NT2/D1 (cell line): ENCODE results near the gene MOB3B.

Experiments
- DNase-seq: peaks from one replicate; pipeline ENCODE4 v3.0.0-alpha.2; 2011; ENCODE audit warnings: low read depth, low spot score
- H3K27me3 ChIP-seq: 2 replicates; pipeline ENCODE4 v1.6.0; 2011; ENCODE audit warnings: mild to moderate bottlenecking; ENCODE audit not compliant: insufficient read length, insufficient read depth
- H3K36me3 ChIP-seq: 2 replicates; pipeline ENCODE4 v1.6.1; 2011; ENCODE audit warnings: mild to moderate bottlenecking, low read length, mixed read lengths; ENCODE audit not compliant: insufficient read depth, insufficient read length
- H3K4me1 ChIP-seq: 2 replicates; pipeline ENCODE4 v1.5.1; 2011; ENCODE audit not compliant: insufficient read depth, insufficient read length
- H3K4me3 ChIP-seq: 2 replicates; pipeline ENCODE4 v1.5.1; 2011; ENCODE audit warnings: low read depth; ENCODE audit not compliant: insufficient read length
- H3K9ac ChIP-seq: 2 replicates; pipeline ENCODE4 v1.6.0; 2011; ENCODE audit warnings: low read depth; ENCODE audit not compliant: insufficient read length
- H3K9me3 ChIP-seq: 2 replicates; pipeline ENCODE4 v1.5.1; 2011; ENCODE audit warnings: mild to moderate bottlenecking, low read length; ENCODE audit not compliant: insufficient read depth
- SUZ12 ChIP-seq: IDR thresholded peaks from 2 replicates; pipeline ENCODE4 v1.6.1; 2011; ENCODE audit not compliant: insufficient read length, insufficient read depth; ENCODE audit errors: extremely low read depth
- YY1 ChIP-seq: IDR thresholded peaks from 2 replicates; pipeline ENCODE4 v1.6.1; 2011; ENCODE audit not compliant: insufficient read length, insufficient read depth
- ZNF274 ChIP-seq: IDR thresholded peaks from 2 replicates; pipeline ENCODE4 v1.6.1; 2011; ENCODE audit warnings: mild to moderate bottlenecking, low read depth, low read length

The MOB3B gene

GRCh38 chr9:27365707-27366376 is 163.8 kb downstream of the MOB3B start:
- peaks cover 6% of the 10 kb centered on the region for H3K4me1 ChIP-seq
- H3K9me3 ChIP-seq = no peaks in the 10 kb centered on the region
- H3K36me3 ChIP-seq = no peaks in the 10 kb centered on the region
- H3K4me3 ChIP-seq = no peak overlapping the region
- no peaks in the 10 kb centered on the region for H3K27me3 ChIP-seq
- H3K9ac ChIP-seq = no peak overlapping the region
- no peak for TF ChIP-seq ZNF274
- TF ChIP-seq SUZ12 = no peak
- TF ChIP-seq YY1 = no peak
- DNase-seq = no peak

- TF ChIP-seq SUZ12 (no peak), ZNF274 (no peak), YY1 (no peak)
- H3K9ac ChIP-seq = no peak overlapping the region
- no peak overlapping the region for H3K4me3 ChIP-seq
- H3K36me3 ChIP-seq = no peaks in the 10 kb centered on the region
- H3K27me3 ChIP-seq = no peaks in the 10 kb centered on the region
- H3K4me1 ChIP-seq = no peaks in the 10 kb centered on the region
- H3K9me3 ChIP-seq = no peaks in the 10 kb centered on the region
- DNase-seq = no peak
Measured at GRCh38 chr9:27362447-27363210, 167.0 kb downstream of the MOB3B start.

GRCh38 chr9:27361492-27361891 is 168.1 kb downstream of the MOB3B start:
- Histone ChIP-seq H3K9ac (no peak overlapping the region), H3K9me3 (no peaks in the 10 kb centered on the region), H3K4me1 (no peaks in the 10 kb centered on the region), H3K4me3 (no peak overlapping the region), H3K27me3 (no peaks in the 10 kb centered on the region), H3K36me3 (no peaks in the 10 kb centered on the region)
- no peak for DNase-seq
- TF ChIP-seq SUZ12 (no peak), YY1 (no peak), ZNF274 (no peak)

- no peaks in the 10 kb centered on the region for H3K27me3 ChIP-seq
- no peak overlapping the region for H3K9ac ChIP-seq
- no peak for DNase-seq
- H3K4me3 ChIP-seq = no peak overlapping the region
- no peaks in the 10 kb centered on the region for H3K9me3 ChIP-seq
- no peak for TF ChIP-seq SUZ12
- TF ChIP-seq ZNF274 = no peak
- no peak for TF ChIP-seq YY1
- no peaks in the 10 kb centered on the region for H3K36me3 ChIP-seq
- no peaks in the 10 kb centered on the region for H3K4me1 ChIP-seq
Measured at GRCh38 chr9:27359763-27360162, 169.9 kb downstream of the MOB3B start.

- H3K36me3 ChIP-seq = no peaks in the 10 kb centered on the region
- TF ChIP-seq ZNF274 (no peak), SUZ12 (no peak), YY1 (no peak)
- H3K27me3 ChIP-seq = no peaks in the 10 kb centered on the region
- H3K4me1 ChIP-seq = peaks cover 3% of the 10 kb centered on the region
- H3K4me3 ChIP-seq = no peak overlapping the region
- no peak overlapping the region for H3K9ac ChIP-seq
- DNase-seq = no peak
- no peaks in the 10 kb centered on the region for H3K9me3 ChIP-seq
Measured at GRCh38 chr9:27358007-27358406, 171.6 kb downstream of the MOB3B start.

GRCh38 chr9:27356446-27356845 is 173.2 kb downstream of the MOB3B start:
- Histone ChIP-seq H3K9ac (no peak overlapping the region), H3K36me3 (no peaks in the 10 kb centered on the region), H3K4me1 (peaks cover 3% of the 10 kb centered on the region), H3K9me3 (no peaks in the 10 kb centered on the region), H3K27me3 (no peaks in the 10 kb centered on the region), H3K4me3 (no peak overlapping the region)
- no peak for DNase-seq
- TF ChIP-seq SUZ12 = no peak
- no peak for TF ChIP-seq YY1
- TF ChIP-seq ZNF274 = no peak

- H3K36me3 ChIP-seq = no peaks in the 10 kb centered on the region
- no peaks in the 10 kb centered on the region for H3K9me3 ChIP-seq
- H3K27me3 ChIP-seq = no peaks in the 10 kb centered on the region
- H3K9ac ChIP-seq = no peak overlapping the region
- no peak for TF ChIP-seq YY1
- TF ChIP-seq ZNF274 = no peak
- no peak for TF ChIP-seq SUZ12
- H3K4me1 ChIP-seq = peaks cover 3% of the 10 kb centered on the region
- H3K4me3 ChIP-seq = no peak overlapping the region
- no peak for DNase-seq
Measured at GRCh38 chr9:27355166-27355565, 174.4 kb downstream of the MOB3B start.
